Heart left ventricle (tissue), 13 donors: Measurements from ENCODE around the gene SPRR1A.

Source experiments
- POLR2A ChIP-seq, 2 donors: fragments of 450-650 bp; IDR thresholded peaks; one replicate each; pipeline ENCODE4 v1.6.1; 2017; ENCODE audit warnings: antibody characterized with exemption in 2 of 2, mild to moderate bottlenecking in 2 of 2, moderate library complexity in 2 of 2
- TF ChIP-seq, protein P1 (sequence below), 12 donors: fragments of 200-600 bp; sonication (generic) in 4 of 12; IDR thresholded peaks; one replicate each; pipeline versions ENCODE4 v1.5.0 to v1.8.0; 2018 to 2022; ENCODE audit warnings: antibody characterized with exemption in 12 of 12, mild to moderate bottlenecking in 5 of 12
- donor health status: ischemic (EF 13 %, LVEDD 7.1; RV severe dilation, severe dysfunction).
- donor health status: DM: no; HTN: yes; CAD: no.
- donor health status: DM: no; HTN: no; CAD: no.
- donor health status: ischemic (EF 25% LVEDD 6.9; RV normal size, moderate dysfunction).
- donor health status: ischemic (EF 25% LVEDD 5.7; RV mildly dilated, moderate dysfunction).
- donor health status: ischemic (EF 35%, LVEDD 5.7; RV mildly dilated, moderate dysfunction).
- donor health status: nonischemic (EF 11% LVEDD 7.7; RV severe dilation, severe dysfunction).
- donor health status: DM: yes; HTN: yes; CAD: no.
- donor health status: PGD.
- donor health status: ischemic (EF 29% LVEDD 5.4; RV normal size, mild dysfunction).
- donor health status: nonischemic (EF 23%, LVEDD 6.1; RV moderate dilation, normal function).

DNA sequence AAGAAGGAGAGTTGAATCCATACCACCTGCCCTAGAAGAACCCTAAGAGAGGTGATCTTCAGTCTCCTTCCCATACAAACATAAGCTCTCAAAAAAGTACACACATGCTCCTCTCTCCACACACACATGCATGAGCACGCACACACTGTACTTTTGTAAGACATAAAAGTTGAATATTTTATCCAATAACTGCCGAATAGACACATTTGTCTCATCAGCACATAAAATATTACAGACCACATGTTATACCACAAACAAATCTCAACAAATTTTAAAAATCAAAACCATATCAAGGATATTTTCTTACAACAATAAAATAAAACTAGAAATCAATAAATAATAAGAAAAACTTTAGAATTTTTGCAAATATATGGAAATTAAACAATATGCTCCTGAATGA, 2.7 kb downstream of the SPRR1A start:
- TF ChIP-seq, protein P1, sequence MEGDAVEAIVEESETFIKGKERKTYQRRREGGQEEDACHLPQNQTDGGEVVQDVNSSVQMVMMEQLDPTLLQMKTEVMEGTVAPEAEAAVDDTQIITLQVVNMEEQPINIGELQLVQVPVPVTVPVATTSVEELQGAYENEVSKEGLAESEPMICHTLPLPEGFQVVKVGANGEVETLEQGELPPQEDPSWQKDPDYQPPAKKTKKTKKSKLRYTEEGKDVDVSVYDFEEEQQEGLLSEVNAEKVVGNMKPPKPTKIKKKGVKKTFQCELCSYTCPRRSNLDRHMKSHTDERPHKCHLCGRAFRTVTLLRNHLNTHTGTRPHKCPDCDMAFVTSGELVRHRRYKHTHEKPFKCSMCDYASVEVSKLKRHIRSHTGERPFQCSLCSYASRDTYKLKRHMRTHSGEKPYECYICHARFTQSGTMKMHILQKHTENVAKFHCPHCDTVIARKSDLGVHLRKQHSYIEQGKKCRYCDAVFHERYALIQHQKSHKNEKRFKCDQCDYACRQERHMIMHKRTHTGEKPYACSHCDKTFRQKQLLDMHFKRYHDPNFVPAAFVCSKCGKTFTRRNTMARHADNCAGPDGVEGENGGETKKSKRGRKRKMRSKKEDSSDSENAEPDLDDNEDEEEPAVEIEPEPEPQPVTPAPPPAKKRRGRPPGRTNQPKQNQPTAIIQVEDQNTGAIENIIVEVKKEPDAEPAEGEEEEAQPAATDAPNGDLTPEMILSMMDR (IDR thresholded peaks at IDR 0.05), result no peak
- TF ChIP-seq POLR2A (IDR thresholded peaks at IDR 0.05), result no peak
